MG63 (cell line): ENCODE measurements around the gene PRDX3. TPM values are rescaled to one million over a fixed set of nuclear protein-coding genes. Genes with fewer than 3 reads are reported as not detected.
"Not testable (repeated sequence)": the region's sequence is repeated elsewhere in the genome, so short reads cannot be mapped to it uniquely, and the experiment has no call there.

Experiments
- DNase-seq: peaks from one replicate; pipeline ENCODE4 v3.0.0-alpha.2; 2020
- H3K27me3 ChIP-seq: fragments of 250-450 bp; sonication (Bioruptor Pico); 2 replicates; pipeline ENCODE4 v1.5.1; 2020; ENCODE audit warnings: mild to moderate bottlenecking, moderate library complexity
- H3K36me3 ChIP-seq: fragments of 250-450 bp; sonication (Bioruptor Pico); 2 replicates; pipeline ENCODE4 v1.5.1; 2020; ENCODE audit warnings: mild to moderate bottlenecking, moderate library complexity
- H3K4me3 ChIP-seq: fragments of 250-450 bp; sonication (Bioruptor Pico); 2 replicates; pipeline ENCODE4 v1.5.1; 2020; ENCODE audit warnings: mild to moderate bottlenecking, moderate library complexity
- H3K9me3 ChIP-seq: fragments of 250-450 bp; sonication (Bioruptor Pico); 2 replicates; pipeline ENCODE4 v1.5.1; 2020; ENCODE audit warnings: mild to moderate bottlenecking, moderate library complexity
- total RNA-seq: library from RNA; depleted of rRNA; stranded (reverse); fragments of >200 nt; shearing (Covaris generic); gene quantifications from 2 replicates; pipeline ENCODE4 v1.2.3, GENCODE V29; 2014; ENCODE audit warnings: low replicate concordance

PRDX3 gene
- total RNA-seq, 1 experiment from 2014 or later = 203 TPM

- DNase-seq = no peak
- H3K4me3 ChIP-seq = no peak overlapping the region
- no peaks in the 10 kb centered on the region for H3K36me3 ChIP-seq
- no peaks in the 10 kb centered on the region for H3K9me3 ChIP-seq
- H3K27me3 ChIP-seq = no peaks in the 10 kb centered on the region
Observed at GRCh38 chr10:119183664-119184412, 5.2 kb upstream of the PRDX3 start.

GRCh38 chr10:119180850-119181400 is 2.3 kb upstream of the PRDX3 start:
- H3K9me3 ChIP-seq, H3K27me3 ChIP-seq, H3K4me3 ChIP-seq, DNase-seq: not testable (repeated sequence)
- peaks cover 14% of the 10 kb centered on the region for H3K36me3 ChIP-seq

- Histone ChIP-seq H3K36me3 (peaks cover 36% of the 10 kb centered on the region), H3K4me3 (peak overlapping the region; percentile 83), H3K27me3 (no peaks in the 10 kb centered on the region), H3K9me3 (no peaks in the 10 kb centered on the region)
- DNase-seq = no peak
Observed at GRCh38 chr10:119177708-119178371, 772 bp downstream of the PRDX3 start.

GRCh38 chr10:119176166-119176565 is 2.4 kb downstream of the PRDX3 start:
- no peak for DNase-seq
- H3K36me3 ChIP-seq = peaks cover 52% of the 10 kb centered on the region
- H3K9me3 ChIP-seq = no peaks in the 10 kb centered on the region
- H3K4me3 ChIP-seq = no peak overlapping the region
- H3K27me3 ChIP-seq = no peaks in the 10 kb centered on the region

- no peaks in the 10 kb centered on the region for H3K27me3 ChIP-seq
- peaks cover 69% of the 10 kb centered on the region for H3K36me3 ChIP-seq
- H3K4me3 ChIP-seq = no peak overlapping the region
- DNase-seq = no peak
- H3K9me3 ChIP-seq = no peaks in the 10 kb centered on the region
Observed at GRCh38 chr10:119174109-119174508, 4.5 kb downstream of the PRDX3 start.

- peaks cover 49% of the 10 kb centered on the region for H3K36me3 ChIP-seq
Observed at GRCh38 chr10:119167041-119167440, 11.6 kb downstream of the PRDX3 start.

GRCh38 chr10:119166564-119166963 is 12.0 kb downstream of the PRDX3 start:
- DNase-seq = no peak
- H3K27me3 ChIP-seq = no peaks in the 10 kb centered on the region
- H3K9me3 ChIP-seq = no peaks in the 10 kb centered on the region
- peaks cover 44% of the 10 kb centered on the region for H3K36me3 ChIP-seq
- H3K4me3 ChIP-seq = no peak overlapping the region

More at GRCh38 chr10:119167041-119167440, 11.6 kb downstream of the PRDX3 start:
- Histone ChIP-seq H3K9me3 (no peaks in the 10 kb centered on the region), H3K4me3 (no peak overlapping the region), H3K27me3 (no peaks in the 10 kb centered on the region)
- DNase-seq = no peak

- H3K27me3 ChIP-seq = no peaks in the 10 kb centered on the region
- peaks cover 42% of the 10 kb centered on the region for H3K36me3 ChIP-seq
- H3K9me3 ChIP-seq = no peaks in the 10 kb centered on the region
- peak overlapping the region; percentile 76 for H3K4me3 ChIP-seq
- DNase-seq = no peak
Observed at GRCh38 chr10:119166118-119166500, 12.5 kb downstream of the PRDX3 start.

- peak; percentile 77 for DNase-seq
- H3K4me3 ChIP-seq = peak within 1 kb of the TSS; percentile 76
- H3K27me3 ChIP-seq = no peaks in the 10 kb centered on the region
- H3K9me3 ChIP-seq = no peaks in the 10 kb centered on the region
- H3K36me3 ChIP-seq = peaks cover 44% of the 10 kb centered on the region
Observed at GRCh38 chr10:119165171-119166117, 13.2 kb downstream of the PRDX3 start, which contains the start of gene SFXN4. Gene SFXN4 (minus strand): TSS chr10:119165714. CDS start chr10:119165647, 67 bp downstream.

- H3K27me3 ChIP-seq = no peaks in the 10 kb centered on the region
- H3K4me3 ChIP-seq = no peak overlapping the region
- DNase-seq = no peak
- H3K36me3 ChIP-seq = peaks cover 25% of the 10 kb centered on the region
- H3K9me3 ChIP-seq = no peaks in the 10 kb centered on the region
Observed at GRCh38 chr10:119162452-119163092, 16.0 kb downstream of the PRDX3 start.

GRCh38 chr10:119161680-119162451 is 16.7 kb downstream of the PRDX3 start:
- no peak for DNase-seq

GRCh38 chr10:119159332-119159731 is 19.3 kb downstream of the PRDX3 start:
- Histone ChIP-seq H3K27me3 (no peaks in the 10 kb centered on the region), H3K36me3 (peaks cover 38% of the 10 kb centered on the region), H3K9me3 (no peaks in the 10 kb centered on the region), H3K4me3 (no peak overlapping the region)
- DNase-seq = no peak

More at GRCh38 chr10:119161680-119162451, 16.7 kb downstream of the PRDX3 start:
- H3K4me3 ChIP-seq = no peak overlapping the region
- no peaks in the 10 kb centered on the region for H3K27me3 ChIP-seq
- H3K9me3 ChIP-seq = no peaks in the 10 kb centered on the region
- peaks cover 20% of the 10 kb centered on the region for H3K36me3 ChIP-seq

GRCh38 chr10:119153661-119154060 is 25.0 kb downstream of the PRDX3 start:
- no peaks in the 10 kb centered on the region for H3K9me3 ChIP-seq
- H3K27me3 ChIP-seq = no peaks in the 10 kb centered on the region
- peaks cover 40% of the 10 kb centered on the region for H3K36me3 ChIP-seq
- DNase-seq = no peak
- no peak overlapping the region for H3K4me3 ChIP-seq

GRCh38 chr10:119153041-119153440 is 25.6 kb downstream of the PRDX3 start:
- no peaks in the 10 kb centered on the region for H3K27me3 ChIP-seq
- no peak for DNase-seq
- no peak overlapping the region for H3K4me3 ChIP-seq

GRCh38 chr10:119151601-119152000 is 27.0 kb downstream of the PRDX3 start:
- DNase-seq, H3K27me3 ChIP-seq, H3K4me3 ChIP-seq, H3K9me3 ChIP-seq: not testable (repeated sequence)
- peaks cover 41% of the 10 kb centered on the region for H3K36me3 ChIP-seq

More at GRCh38 chr10:119153041-119153440, 25.6 kb downstream of the PRDX3 start:
- Histone ChIP-seq H3K36me3 (peaks cover 36% of the 10 kb centered on the region), H3K9me3 (no peaks in the 10 kb centered on the region)
